ENCODE data around the gene PDCD4.

Gene PDCD4

DNA sequence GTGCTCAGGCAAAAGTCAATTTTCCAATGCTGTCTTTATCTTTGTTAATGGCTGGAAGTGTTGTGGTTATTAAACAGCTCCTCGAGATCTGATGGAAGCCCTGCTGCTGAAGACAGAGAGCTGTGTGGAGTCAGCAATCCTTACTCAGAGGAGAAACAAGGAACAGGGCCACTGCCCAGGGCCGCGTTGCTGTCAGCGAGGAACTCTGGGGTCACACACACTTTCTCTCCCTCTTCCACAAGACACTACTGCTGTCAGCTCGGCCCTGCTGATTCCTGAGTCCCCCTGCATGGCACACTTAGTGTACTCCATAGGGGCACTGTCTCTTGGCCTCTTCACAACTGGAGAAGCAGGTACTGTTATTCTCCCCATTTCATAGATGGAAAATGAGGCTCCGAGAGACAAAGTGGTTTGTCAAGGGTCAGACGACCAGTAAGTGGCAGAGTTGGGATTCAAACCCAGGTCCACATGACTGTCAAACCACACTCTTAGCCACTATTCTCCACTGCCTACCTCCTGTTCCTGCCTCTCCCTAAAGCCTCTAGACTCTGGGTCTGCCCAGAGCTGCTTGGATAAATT, 29.3 kb upstream of the PDCD4 start:
- no peak for DNase-seq

DNA sequence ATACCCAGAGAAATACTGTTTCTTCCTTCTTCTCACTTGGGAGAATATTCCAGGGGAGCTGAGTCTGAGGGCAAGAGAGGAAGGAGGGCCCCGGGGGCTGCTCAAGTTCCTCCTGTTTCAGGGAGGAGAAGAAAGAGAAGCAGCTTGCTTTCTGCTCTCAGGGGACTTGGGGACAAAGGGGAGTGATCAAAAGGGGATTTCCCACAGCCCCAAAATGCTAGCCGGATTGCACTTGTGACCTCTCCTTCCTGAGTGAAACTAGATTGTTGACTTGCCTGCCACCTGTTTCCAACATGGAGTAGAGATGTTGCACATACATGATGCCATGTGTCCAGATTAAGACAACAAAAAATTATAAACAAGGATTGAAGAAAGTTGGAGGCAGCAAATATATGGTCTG, 28.7 kb upstream of the PDCD4 start:
- DNase-seq, result peak; percentile 73

DNA sequence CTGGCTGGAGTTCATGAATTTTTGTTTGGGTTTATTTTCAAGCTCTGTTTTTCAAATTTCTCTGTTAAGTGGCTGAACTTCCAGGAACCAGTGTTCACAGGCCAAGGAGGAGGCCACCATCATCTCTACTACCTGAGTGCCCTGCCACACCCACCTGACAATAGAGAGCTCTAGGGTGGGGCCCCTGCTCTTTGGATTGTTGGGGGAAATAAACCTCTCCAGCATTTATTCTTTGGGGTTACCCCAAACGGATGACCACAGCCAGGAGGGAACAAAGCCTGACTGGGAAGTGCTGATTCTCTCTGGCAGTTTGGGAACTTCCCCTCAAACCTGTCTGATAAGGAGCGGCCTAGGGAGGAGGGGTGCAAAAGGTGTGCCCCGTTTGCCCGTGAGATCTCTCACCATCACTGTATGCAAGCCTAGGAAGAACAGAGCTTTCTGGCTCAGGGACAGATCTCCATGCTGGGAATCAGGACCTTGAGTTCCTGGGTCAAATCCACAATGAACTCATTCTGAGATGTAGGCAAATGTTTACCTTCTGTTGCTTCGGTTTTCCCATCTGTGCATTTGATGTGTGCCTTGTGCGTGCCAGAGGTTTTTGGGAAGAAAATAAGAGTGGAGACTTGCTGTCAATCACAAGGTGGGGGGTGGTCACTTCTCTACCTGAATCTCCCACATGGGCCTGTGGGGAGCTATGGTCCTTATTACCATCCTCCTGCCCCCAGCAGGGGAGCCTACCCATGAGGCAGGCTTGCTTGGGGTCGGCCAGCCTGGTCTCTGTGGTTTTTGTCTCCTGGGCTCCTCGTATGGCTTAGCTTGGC, 27.7 kb upstream of the PDCD4 start:
- no peak for DNase-seq

DNA sequence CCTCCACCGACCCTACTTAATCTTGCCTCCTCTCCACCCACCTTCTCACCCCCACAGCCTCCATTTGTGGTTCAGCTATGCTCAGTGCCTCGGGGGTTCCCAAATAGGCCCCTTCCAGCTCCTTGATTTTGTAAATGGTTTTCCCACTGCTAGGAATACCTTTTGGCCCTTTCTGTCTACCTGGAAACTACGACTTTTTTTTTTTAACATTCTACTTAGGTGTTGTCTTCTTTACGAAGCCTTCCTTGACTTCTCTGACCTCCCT, 27.2 kb upstream of the PDCD4 start:
- DNase-seq, result no peak

DNA sequence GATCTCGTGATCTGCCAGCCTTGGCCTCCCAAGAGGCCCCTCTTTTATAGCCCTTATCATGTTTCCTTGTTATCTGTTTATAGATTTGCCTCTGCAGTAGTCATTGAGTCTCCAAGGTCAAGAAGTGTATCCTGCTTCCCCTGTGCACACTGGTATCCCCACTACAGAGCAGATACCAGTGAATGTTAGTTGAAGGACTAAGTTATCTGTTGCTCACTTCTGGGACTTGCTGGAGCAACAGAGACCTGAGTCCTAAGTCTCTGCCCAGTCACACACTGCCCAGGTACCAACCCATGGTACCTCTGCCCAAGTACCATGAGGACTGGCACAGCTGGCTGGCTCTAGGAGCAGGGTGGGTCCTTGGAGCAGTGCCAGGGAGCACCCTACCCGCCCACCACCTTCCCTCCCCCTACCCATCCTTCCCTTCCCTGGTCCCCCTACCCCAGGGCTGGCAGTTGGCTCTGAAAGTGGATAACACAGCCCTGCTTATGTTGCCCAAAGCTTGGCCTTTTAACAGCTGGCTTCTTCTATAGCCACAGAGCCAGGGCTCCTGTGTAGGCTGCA, 26.5 kb upstream of the PDCD4 start:
- DNase-seq, result no peak

DNA sequence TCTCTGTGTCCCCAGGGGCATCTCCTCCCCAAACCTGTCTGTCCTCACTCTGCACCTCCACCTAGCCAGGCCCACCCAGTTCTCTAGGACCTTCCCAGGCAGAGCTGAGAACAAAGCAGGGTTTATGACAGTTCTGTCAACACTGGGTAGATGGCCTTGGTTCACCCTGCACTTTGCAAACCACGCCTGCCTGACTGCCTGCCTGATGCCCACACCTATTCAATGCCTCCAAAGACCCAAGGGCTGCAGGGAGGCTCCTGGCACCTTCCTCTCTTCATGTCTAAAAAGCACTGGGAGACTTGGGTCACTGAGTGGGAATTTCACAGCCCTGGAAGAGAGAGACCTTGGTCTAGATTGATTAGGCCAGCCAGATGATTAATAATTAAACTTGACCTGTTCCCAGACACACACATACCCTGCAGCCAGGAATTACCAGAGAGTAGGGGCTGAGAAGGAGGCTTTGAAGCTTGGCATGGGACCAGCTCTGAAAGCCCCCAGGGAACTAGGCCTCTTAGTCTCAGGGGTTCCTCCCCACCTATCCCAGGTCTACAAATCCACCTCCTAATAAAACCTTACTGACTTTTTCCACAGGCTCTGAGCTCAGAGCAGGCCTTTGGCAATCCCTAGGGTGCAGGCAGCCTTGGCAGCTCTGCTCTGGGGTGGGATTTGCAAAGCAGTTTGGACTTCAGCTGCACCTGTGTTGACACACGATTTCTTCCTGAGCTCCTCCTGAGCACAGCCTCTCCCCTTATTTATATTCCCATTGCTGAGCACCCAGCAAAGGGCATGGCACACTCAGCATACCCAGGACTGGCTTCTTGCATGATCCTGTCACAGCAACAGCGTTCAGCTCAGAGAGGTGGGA, 25.7 kb upstream of the PDCD4 start:
- DNase-seq, result no peak

DNA sequence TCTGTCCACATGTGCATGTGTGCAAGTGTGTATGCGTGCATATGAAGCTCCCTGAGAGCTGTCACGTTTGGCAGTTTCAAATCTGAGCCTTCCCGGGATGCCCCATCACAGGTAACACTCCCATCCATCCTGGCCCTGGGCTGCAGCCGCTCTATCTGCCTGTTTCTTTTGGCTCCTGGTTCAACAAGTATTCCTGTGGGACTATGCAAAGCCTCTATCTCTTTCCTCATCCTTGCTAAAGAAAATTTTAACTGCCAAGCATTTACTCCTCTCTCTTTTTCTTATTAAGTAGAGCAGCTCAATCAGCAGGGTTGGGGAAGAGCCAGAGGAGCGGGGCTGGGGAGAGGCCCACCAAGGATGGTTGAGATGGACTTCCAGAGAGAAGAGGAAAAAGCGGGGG, 24.4 kb upstream of the PDCD4 start:
- DNase-seq, result no peak

DNA sequence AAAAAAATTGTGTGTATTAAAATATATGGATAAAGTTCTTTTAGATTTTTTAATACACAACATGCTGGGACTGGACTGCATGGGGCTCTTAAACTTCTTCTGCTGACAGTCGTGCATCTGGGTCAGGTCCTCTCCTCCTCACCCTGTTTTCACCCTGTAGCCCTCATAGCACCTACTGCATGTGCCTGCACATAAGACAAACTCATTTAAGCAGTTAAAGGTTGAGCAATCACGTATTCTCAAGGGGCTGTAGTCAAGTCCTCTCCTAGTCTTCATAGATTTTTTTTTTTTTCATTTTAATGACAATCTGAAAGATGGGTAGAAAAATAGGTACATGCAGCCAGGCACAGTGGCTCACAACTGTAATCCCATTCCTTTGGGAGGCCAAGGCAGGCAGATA, 23.6 kb upstream of the PDCD4 start:
- DNase-seq, result no peak

DNA sequence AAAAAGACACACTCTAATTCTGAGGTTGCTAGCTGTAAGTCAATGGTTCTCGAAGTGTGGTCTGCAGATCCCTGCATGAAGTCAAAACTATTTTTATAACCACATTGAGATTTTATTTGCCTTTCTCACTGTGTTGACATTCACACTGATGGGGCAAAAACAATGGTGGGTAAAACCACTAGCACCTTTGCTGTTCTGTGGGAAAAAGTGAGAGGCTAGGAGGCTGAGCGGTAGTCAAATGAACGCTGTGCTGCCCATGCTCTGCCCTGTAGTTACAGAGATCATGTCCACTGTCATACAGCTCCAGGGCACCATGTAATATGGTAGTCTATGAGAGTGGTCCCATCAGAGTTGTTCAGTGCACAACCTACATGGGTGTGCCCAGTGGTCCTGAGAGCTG, 21.6 kb upstream of the PDCD4 start:
- DNase-seq, result peak; percentile 46

DNA sequence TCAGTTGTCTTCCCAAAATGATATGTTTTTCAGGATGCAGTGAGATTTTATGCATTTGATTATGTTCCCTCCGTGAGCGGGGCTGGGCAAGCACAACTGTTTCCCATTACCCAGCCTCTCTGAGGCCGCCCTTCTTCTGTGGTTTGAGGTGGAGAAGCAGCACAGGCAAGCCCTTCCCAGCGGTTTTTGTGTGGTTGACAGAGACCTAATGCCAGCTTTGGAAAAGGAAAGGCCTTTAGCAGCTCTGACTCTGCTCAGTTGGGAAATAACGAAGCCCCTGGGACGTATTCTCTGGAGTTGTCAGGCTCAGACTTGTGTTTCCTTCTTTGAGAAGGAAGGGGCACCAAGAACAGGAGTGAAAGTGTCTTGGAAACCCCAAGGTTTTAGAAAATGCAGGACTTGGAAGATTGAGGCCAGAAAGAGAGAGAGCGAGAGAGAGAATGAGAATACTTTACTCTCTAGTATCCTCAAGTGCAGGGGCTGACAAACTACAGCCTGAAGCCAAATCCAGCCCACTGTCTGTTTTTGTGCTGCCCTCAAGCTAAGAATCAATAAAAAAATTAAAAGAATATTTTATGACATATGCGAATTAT, 20.6 kb upstream of the PDCD4 start:
- no peak for DNase-seq

DNA sequence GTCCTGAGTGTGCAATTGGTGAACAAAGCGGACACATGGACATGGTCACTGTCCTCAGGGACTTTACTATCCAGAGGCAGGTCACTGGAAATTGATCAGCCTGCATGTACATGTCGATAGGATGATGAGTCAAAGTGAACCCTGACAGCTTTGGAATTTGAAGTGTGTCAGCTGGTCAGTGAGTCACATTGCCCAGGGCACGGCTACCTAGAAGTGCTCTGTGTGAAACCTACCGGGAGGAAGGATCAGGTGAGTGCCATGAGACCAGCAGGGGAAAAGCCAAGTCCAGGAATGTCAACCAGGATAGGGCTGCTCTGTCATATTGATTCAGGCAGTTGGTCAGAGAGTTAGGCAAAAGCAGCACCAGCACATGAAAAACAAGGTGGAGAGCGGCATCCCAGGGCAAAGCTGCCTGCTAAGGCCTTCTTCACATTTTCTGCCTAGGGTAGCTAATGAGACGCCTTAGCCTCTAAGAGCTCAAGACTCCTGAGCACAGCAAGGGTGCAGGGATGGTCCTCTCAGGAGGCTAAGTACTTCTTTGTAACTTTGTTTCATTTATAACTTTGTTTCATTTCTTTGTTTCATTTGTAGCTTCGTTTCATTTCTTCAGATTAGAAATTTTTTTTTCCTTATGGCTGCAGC, 19.4 kb upstream of the PDCD4 start:
- DNase-seq, result no peak

DNA sequence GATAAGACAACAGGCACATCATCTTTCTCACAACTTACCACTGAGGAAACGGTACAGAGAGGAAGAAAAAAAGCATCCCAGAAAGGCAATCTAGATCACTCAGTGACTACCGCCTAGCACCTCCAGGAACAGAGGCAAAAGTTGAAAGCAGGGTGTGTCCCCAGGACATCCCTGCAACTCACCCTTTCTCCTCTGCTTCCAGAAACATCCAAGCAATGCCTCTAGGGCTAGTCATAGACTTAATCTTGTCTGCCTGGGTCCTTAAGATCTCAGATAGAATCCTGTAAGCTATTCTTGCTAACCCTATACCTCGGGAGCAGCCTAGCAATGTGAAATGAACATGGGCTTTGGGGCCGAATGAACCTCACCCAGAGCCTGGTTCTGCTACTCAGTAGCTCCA, 18.8 kb upstream of the PDCD4 start:
- DNase-seq, result no peak

DNA sequence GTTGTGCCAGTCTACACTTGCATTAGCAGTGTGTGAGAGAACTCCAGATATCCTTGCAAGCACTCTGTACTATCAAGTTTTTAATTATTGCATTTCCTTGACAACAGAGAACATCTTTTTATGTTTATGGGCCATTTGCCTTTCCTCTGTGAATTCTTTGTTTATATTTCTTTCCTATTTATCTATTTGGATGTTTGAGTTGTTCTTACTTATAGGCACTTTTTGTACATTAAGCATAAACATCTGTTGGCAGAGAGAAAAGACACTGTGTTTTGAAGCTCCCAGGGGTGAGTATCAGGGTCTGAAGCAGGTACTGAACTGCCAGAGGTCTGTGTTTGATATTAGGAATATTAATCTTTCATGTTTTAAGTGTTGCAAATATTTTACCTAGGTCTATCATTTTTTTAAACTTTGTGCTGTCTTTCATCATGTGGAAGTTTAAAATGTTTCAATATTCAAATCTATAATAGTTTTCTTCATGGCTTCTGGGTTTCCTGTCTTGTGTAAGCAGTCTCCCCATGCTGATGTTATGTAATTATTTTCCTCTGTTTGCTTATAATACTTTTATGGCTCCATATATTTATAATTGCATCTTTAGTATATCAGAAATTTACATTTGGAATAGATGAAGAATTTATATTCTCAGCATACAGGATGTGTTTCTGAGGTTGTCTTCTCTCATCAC, 17.7 kb upstream of the PDCD4 start:
- no peak for DNase-seq

DNA sequence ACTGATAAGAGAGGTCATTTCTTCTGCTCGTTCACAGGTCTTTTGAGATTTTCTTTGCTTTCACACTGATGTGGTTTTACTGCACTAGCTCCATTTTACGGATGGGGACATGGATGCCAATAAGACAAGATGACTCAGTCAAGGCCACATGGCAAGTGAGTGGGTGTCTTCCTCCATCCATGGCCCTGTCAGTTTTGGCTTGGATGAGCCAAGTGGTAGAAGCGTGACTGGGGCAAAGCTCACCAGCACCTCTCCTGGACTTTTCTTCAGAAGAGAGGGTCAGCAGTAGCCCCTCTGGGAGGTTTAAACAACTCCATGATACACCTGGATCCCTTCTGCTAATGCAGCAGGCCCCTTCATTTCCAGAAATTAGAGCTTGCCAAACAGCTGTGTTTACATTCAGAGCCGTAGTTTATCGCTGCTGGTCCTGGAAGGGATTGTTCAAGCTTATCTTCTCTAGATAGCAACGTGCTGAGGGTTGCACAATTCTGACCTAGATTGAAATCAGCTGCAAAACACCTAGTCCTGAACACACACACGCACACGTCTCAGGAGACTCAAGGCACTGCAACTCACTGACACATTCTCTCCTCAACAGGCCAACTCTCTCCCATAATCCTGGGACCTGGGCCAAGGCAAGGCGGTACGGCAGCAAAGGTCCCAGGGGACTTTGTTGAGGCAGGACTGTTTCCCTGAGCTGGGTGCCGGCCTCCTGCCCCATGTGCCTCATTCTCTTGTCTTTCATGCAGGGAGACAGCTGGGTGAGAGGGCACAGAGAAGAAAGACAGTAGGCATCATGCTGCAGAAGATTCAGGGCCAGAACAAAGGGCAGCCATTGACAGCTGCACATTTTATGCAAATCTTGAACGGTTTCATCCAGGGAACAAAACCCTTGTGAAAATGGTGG, 14.2 kb upstream of the PDCD4 start:
- no peak for DNase-seq

DNA sequence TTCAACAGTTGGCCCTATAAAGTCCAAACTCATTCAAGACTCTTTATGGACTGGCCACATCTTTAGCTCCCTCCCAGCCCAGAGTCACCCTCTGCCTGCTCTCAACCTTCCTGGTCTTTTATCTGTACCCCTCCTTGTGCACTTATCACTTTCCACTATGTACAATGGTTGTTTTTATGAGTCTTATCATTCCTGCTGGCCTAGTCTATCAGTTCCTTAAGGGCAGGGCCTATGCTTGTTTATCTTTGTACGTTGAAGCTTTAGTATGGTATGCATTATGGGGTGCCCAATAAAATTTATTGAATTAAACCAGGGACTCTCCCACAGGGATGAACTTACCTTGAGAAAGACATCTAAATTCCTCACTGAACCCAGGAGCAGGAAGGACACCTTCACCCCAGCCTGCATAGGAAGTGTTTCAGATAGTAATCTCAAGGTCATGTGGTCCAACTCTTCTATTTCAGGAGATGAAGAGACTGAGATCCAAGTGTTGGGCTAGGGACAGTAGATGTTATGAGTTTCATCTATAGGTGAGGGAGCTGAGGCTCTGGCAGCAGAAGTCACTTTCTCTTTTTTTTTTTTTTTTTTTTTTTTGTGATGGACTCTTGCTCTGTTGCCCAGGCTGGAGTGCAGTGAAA, 13.3 kb upstream of the PDCD4 start:
- peak; percentile 44 for DNase-seq

DNA sequence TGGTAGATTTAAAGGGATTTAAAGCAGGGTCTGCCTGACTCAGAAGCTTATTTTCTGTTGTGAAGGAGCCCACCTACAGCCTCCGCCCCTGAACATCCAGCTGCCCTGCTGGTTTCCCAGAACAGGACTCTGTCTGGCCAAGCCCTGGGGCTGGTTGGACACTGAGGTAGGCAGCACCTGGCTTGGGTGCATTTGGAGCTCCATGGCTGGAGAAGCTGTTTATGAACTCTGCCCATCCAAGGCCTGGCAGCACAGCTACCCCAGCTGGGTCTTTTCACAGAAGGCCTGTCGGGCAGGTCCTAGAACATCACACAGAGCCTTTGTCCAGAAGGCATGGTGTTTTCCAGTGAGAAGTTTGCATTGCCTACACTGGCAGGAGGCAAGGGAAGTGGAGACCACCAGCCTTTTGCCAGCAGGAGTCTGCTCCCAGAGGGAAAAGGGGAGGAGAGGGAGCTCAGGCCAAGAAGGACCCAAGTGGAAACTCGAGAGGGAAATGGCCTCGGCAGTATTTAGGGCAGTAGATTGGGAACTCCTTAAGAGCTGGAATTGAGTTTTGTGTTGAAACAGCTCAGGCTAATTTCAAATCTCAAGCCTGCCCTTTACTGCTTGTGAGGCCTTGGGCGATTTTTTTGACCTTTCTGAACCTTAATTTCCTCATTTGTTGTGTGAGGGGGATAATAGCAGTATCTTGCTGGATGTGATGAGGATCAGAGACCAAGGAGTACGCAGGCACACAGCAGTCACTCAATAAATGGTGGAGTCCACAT, 12.3 kb upstream of the PDCD4 start:
- DNase-seq, result no peak

DNA sequence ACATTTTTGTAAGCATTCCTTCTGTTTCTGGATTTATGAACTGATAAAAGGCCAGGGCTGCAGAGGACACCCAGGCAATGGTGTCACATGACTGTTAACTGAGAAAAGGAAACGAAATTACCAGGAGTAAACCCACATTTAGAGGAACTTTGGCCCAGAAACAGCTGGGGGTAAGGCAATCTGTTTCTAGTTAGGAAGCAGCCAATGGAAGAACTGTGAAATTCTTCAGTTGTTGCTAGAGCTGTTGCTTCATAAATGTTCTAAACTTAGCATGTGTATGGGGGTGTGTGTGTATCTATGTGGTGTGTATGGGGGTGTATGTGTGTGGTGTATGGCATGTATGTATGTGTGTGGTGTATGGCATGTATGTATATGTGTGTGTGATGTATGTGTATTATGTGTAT, 11.8 kb upstream of the PDCD4 start:
- no peak for DNase-seq

DNA sequence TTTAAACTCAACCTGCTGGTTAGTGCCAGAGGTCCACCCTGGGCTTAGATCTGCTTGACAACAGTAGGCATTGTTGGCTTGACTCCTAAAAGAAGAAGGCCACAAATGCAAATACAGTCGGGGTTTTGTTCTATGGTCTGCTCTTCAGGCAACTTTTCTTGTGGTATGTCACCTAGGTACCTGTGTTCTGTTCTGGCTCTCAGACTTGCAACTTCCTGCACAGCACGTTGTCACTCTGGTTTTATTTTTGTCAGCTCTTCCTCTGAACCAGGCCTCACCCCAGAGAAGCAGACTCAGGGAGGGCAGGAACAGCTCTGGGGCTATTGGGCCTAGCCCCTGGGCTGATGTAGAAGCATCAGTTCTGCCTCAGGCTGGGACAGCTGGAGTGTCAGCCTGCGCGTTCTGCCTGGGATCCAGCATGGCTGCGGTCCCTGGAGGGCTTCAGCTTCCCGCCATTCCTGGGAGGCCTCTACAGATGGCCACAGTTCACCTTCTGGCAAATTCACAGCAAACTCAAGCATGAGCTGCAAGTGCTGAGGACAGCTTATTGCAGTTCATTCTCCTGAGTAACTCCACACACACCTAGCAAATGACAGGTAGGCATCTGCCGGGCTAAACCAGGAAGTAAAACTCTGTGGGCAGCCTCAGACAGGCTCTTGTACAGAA, 11.0 kb upstream of the PDCD4 start:
- peak; percentile 80 for DNase-seq

DNA sequence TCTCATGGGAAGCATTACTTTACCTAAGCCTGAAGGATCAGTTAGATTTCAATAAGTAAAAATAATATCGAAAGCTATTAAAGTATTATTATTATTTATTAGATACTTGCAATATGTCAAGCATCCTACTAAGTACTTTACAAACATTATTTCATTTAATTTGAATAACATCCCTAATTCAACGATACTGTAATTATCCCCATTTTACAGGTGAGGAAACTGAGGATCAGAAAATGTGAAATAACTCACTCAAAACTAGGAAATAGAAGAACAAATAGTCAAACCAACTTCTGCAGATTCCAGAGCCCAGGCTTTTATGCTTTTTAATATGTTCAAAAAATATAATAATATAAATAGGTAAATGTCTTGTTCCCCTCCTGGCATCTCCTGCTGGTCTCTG, 10.3 kb upstream of the PDCD4 start:
- DNase-seq, result no peak
